Activated naive CD4-positive, alpha-beta T cell treated with anti-CD3 and anti-CD28 coated beads for 36 hours (primary cell): ENCODE measurements around the gene PRAMEF9. TPM values are rescaled to one million over a fixed set of nuclear protein-coding genes. Genes with fewer than 3 reads are reported as not detected.

Experiments
- total RNA-seq, 2 experiments: library from RNA; stranded (reverse); gene quantifications; one replicate each; pipeline ENCODE4 v1.2.3, GENCODE V29; 2021

The PRAMEF9 gene
- total RNA-seq, 2 experiments from 2014 or later = not detected

Other genes starting within 250 kb of the PRAMEF9 start
- not detected for gene PRAMEF6, start 224.3 kb upstream of the PRAMEF9 start, total RNA-seq
- gene PRAMEF27, start 115.3 kb upstream of the PRAMEF9 start, total RNA-seq = not detected
- not detected for gene HNRNPCL3, start 111.1 kb upstream of the PRAMEF9 start, total RNA-seq
- gene PRAMEF25, start 101.1 kb upstream of the PRAMEF9 start, total RNA-seq = not detected
- not detected for gene HNRNPCL2, start 55.0 kb upstream of the PRAMEF9 start, total RNA-seq
- gene PRAMEF26, start 15.8 kb upstream of the PRAMEF9 start, total RNA-seq = not detected
- not detected for gene HNRNPCL4, start 6.2 kb upstream of the PRAMEF9 start, total RNA-seq
- not detected for gene PRAMEF13, start 29.6 kb downstream of the PRAMEF9 start, total RNA-seq
- not detected for gene PRAMEF18, start 54.3 kb downstream of the PRAMEF9 start, total RNA-seq
- gene PRAMEF5, start 82.3 kb downstream of the PRAMEF9 start, total RNA-seq = not detected
- not detected for gene PRAMEF8, start 113.3 kb downstream of the PRAMEF9 start, total RNA-seq
- not detected for gene PRAMEF33, start 131.7 kb downstream of the PRAMEF9 start, total RNA-seq
- not detected for gene PRAMEF15, start 143.7 kb downstream of the PRAMEF9 start, total RNA-seq
- gene PRAMEF14, start 175.3 kb downstream of the PRAMEF9 start, total RNA-seq = not detected
- not detected for gene PRAMEF19, start 200.1 kb downstream of the PRAMEF9 start, total RNA-seq
- gene PRAMEF17, start 217.8 kb downstream of the PRAMEF9 start, total RNA-seq = not detected
- not detected for gene PRAMEF20, start 238.6 kb downstream of the PRAMEF9 start, total RNA-seq